NCI-H2081 (cell line): ENCODE data around the gene DCST1.
A peak's percentile ranks its signal among the peaks of the same experiment; 100 is the strongest.

Experiments
- DNase-seq, 2 experiments: peaks; one replicate each; lab custom pipeline; 2025; lab: John Stamatoyannopoulos, UW

The DCST1 gene

DNA sequence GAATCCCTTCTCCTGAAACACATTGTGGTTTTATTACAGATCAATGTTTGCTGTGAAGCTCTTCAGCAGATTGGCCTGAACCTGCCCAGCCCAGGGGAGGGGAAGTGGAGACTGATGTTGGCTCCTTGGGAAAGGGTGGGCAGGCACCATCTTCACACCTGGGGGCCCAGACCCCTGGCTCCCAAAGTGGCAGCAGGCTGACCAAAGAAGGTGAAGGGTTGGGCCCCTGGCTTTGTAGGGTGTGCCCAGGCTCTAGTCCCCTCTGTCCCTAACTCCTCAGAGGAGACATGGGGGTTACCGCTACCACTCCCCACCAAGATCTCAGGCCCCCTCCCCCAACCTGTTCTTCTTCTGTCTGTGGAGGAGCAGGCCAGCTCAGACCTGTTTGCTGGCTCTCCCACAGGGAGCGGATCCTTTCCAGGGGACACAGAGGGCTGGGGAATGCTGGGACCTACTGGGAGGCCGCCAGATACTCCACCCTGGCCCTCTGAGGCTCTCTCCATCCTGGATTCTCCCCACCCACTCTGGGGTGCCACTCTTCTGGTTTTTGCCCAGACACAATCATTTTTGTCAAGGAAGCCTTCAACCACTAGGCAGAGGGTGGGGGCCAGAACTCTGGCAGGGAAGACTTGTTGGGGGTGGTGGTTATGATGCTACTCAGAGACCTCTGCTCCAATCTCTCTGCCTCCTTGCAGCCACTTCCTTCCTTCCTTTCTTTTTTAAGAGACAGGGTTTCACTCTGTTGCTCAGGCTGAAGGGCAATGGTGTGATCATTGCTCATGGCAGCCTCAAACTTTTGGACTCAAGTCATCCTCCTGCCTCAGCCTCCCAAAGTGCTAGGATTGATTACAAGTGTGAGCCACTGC lies 40.0 kb downstream of the DCST1 start:
- DNase-seq, result no peak

DNA sequence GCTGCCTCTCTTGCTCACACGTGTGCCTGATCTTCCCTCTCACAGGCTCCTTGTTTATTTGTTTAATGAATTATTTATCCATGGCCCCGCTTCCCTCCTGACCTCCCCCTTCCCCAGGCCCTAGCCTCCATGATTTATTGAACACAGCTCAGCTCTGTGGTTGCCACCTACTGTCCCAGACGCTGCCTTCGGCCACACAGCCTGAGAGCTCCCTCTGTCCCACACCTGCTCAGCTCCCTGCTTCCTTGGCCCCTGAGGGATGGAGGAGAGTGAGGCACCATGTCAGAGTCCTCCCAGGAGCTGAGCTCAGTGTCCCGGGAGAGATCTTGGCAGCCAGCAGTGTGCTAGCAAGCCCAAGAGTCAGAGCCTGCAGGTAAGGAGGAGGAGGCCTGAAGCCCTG lies 41.9 kb downstream of the DCST1 start:
- no peak for DNase-seq

DNA sequence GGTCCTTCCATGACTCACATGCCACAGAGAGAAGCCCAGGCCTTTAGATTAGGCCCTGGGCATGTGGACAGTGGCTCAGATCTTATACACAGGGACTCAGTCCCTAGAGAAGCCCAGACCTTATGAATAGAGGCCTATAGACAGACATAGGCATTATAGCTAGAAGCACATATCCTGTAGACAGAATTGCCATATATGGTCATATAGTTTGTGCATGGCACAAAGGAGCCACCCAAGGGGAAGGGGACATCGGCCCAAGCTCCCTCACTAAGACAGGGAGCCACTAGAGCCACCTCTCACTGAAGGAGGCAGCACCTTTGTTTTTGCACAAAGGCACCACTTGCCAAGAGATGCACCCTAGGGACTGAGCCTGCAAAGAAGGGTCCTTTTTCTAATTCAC lies 42.7 kb downstream of the DCST1 start:
- no peak for DNase-seq

DNA sequence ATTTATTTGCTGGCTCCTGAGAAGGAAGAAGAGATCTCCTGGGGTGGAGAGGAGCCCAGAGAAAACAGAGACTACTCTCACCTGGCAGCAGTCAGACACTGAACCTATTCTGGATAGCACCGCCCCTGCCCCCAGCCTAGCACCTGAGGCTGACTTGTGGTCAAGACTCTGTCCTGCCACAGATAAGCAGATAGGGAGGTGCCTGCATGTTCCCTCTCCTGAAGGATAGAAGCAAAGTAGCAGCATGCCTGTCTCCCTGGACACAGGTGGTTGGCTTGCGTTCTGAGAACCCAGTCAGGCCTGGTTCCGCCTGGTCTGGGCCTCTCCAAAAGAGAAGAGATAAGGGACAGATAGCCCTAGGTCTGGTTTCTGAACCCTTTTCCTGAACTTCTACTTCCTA lies 43.7 kb downstream of the DCST1 start:
- DNase-seq, result no peak

DNA sequence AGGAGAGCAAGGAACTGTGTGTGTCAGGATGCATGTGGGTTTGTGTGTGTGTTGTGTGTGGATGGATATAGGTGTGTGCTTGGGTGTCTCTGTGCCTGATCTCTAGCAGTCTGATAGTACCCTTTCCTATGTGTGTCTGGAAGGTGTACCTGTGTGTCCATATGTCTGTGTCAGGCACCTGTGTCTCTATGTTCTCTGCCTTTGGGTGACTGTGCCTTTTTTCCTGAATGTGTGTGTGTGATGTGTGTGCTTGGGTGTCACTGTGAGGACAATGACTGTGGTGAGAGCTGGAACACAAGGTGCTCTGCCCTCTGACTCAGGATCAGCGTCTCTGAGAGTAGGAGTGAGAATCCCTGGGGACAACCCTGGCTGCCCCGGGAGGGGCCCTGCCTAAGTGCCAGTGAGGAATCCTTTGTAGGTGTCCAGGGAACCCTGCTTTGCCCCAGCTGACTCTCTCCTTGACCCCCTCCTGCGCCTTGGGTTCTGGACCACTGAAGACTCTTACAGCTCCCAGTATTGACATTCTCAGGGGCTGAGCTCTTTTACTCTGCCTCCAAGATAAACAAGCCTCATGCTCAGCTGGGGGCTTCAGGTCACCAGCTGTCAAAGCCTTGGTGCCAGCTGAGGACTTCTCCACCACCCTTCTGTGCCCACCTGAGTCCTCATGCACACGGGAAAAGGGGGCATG lies 44.3 kb downstream of the DCST1 start:
- DNase-seq, result no peak

DNA sequence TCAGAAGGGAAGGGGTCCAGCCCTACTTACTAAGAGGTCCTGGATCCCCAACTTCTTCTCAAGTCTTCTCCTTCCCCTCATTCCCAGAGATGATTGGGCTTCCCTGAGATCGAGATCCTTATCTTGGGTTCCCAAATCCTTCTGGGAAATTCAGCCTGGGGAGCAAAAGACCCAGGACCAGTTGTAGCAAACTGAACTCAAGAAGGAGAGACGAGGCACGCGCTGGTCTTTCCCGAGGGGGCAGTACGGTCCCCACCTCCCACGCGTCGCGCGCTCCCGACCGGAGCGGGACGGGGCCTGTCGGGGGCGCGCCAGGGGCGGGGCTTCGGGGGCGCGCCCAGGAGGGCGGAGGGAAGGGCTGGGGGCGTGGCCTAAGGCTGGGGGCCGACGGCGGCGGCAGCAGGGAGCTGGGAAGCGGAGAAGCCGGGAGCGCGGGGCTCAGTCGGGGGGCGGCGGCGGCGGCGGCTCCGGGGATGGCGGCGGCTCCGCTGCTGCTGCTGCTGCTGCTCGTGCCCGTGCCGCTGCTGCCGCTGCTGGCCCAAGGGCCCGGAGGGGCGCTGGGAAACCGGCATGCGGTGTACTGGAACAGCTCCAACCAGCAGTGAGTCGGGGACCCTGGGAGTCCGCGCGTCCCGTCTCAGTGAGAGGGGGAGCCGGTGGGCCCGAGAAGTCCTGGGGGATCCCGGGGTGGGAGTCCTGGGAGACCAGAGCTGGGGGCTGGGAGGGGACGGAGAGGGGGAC lies 45.0 kb downstream of the DCST1 start, which contains the start of gene EFNA3:
Gene EFNA3 (plus strand): TSS at position 369 of the 741 bp plus-strand sequence. CDS start 105 bp downstream, at position 474.
- DNase-seq, result peak; percentile 59 to 80

DNA sequence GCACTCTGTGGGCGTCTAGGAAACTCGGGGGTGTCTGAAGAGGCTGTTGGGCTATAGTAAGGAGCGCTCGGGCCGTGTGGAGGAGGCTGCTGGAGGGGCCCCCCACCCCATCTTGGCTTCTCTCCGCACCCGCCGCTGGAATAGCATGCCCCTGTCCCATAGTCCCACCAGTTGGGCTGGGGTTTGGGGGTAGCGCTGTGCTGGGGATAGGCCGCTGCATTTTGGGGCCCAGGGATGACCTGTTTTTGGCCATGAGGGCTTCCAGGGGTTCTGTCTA lies 45.5 kb downstream of the DCST1 start:
- no peak for DNase-seq

DNA sequence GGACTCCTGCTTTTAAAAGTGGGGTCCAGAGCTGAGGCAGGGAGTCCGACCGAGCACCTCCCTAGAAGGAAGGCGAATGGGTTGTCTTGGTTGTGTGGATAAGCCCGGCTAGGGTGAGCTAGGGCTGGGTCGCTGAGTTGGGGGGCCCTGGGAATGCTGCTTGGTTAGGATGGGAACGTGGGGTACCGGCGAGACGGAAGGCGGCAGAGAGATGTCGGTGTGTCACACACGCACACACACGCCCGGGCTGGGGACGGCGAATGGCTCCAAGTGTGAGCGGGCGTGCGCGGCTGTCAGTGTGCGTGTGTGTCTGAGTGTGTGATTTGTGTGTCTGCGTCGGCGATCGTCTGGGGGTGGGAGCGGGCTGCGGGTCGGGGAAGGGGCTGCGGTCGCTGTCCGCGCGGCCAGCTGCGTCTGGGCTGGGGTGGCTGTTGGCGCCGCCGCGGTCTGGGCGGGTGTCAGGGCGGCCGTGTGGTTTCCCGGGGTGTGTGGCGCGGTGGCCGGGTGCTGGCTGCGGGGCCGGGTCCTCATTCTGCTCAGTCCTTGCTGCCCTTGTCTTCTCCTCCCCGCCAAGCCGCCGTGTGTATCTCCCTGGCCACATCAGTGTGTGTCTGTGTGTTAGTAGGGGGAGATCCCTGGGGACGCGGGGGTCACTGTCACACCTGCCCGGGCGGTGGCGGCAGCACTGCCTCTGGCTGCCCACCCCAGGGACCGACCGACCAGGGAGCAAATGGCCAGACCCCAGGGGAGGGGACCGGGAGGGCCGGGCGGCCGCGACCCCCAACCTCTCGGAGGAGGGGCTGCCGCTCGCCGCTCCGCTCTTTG lies 46.1 kb downstream of the DCST1 start:
- DNase-seq, result no peak

DNA sequence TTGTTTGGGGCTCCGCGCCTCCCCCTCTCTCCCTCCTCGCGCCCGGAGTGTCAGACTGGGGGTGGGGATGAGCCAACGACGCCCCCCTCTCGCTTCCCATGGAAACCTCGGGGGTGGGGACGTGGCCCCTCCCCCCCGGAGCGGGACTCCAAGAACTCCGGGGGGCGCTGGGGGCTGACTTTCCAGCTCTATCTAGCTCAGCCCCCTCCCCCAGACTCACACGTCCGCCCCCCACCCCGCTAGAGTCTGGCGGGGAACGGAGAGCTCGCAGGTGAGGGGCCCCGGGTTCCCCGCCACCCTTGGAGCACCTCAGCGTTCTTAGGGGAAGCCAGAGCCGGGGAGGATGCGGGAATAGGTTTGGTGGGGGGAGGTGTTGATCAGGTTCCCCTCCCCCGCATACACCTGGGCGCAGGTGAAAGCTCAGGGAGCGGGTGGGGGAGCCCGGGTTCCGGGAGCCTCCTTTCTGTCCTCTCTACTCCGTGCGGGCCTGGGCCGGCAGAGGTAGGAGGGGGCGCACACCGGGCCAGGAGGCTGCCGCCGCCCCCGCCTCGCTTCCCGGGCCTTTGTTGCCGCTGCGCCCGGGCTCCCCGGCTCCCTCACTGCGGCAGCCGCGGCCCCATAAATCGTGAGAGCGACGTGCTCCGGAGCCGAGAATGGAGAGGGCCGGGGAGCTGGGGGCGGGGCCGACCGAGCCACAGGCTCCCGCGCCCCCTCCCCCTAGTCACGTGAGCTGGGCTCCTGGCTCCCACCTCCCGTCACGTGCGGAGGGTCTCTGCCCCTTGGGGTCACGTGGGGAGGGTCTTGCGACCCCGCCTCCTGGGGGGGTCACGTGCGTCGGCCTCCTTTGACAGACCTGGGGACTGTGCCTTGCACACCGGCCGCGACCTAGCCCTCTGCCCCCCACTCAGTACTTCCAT lies 46.9 kb downstream of the DCST1 start:
- peak in 1 of 2 experiments; percentile 33 for DNase-seq

DNA sequence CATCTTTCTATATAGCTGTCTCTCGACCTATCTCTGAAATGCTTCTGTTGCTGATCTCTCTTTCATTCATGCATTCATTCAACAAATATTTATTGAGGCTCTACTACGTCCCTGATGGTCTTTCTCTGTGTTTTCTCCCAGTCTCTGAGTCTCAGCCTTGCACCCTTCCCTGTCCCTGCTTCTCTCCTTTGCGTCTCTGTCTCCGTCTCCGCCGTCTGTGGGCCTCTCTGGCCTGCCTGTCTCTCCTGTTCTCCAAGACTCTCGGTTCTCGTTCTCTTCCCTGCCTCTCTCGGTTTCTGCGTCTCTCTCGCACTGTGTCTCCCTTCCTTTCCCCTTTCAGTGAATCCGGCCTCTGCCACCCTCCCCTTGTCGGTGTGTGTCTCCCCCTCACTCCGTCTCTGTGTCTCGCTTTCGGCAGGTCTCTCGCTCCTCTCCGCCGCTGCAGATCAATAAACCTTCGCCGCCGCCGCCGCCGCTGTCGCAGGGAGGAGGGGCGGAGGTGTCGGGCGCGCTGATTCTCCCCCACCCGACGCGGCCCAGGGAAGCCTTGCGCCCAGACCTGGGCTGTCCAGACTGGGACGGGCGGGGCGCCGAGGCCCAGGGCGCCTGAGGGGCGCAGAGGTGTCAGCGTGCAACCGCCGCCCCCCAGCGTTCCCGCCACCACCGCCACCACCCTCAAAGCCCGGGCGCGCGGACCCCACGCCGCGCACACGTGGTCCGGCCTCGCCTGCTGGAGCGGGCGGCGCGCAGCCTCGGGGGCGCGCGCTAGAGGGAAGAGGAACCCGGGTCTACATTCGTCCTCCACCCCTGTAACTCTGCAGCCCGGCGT lies 48.1 kb downstream of the DCST1 start:
- DNase-seq, result no peak

DNA sequence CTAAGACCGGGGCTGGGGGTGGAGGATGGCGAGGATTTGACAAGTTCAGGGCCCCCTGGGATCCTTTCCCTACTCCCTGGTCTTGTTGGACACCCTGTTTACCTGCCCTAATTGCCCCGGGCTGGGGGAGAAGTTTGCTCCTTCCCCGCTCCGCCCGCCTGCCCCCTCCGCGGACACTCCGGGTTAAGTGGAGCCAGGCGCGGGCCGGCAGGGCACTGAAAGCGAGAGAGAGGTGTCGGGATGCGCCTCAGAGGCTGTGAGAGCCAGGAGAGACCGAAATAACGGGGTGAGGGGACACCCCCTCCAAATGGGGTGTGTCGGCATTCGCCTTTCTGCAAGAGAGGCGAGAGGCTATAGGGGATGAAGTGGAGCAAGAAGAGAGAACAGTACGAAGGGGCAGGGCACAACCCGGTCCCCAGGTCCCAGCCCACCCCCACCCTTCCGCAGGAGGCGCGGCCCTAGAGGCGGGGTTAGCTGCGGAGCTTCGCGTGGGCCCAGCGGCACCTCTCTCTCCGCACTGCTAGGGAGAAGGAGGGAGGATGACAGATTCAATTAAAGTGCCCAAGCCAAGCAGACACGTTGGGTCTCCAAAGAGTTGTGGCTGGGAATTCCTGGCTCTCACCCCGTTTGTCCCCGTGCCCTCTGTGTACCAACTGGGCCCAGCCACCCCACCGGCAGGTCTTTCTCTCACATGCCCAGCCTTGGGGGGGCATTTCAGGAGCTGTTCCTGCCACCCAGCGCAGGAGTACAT lies 48.9 kb downstream of the DCST1 start:
- DNase-seq, result no peak

DNA sequence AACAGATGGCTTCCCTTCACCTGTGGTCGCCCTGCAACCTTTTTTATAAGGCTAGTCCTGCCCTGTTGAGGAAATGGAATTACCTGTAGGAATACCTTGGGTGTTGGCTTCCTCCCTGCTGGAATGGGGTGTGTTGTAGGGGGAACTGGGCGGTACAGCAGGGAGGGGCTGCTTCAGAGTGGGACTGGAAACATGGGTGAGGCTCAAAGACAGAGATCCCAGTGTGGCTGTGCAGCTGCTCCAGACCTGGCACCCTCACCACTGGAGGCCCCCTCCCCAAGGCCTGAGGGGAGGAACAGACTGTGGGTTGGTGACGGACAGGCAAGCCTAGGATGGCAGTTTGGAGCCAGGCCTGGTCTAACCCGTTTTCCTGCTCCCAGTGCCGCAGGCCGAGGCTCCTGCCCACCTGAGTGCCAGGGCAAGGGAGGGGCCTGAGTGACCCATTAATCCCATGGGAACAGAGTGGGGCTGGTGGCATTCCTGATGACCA lies 49.5 kb downstream of the DCST1 start:
- DNase-seq, result no peak

DNA sequence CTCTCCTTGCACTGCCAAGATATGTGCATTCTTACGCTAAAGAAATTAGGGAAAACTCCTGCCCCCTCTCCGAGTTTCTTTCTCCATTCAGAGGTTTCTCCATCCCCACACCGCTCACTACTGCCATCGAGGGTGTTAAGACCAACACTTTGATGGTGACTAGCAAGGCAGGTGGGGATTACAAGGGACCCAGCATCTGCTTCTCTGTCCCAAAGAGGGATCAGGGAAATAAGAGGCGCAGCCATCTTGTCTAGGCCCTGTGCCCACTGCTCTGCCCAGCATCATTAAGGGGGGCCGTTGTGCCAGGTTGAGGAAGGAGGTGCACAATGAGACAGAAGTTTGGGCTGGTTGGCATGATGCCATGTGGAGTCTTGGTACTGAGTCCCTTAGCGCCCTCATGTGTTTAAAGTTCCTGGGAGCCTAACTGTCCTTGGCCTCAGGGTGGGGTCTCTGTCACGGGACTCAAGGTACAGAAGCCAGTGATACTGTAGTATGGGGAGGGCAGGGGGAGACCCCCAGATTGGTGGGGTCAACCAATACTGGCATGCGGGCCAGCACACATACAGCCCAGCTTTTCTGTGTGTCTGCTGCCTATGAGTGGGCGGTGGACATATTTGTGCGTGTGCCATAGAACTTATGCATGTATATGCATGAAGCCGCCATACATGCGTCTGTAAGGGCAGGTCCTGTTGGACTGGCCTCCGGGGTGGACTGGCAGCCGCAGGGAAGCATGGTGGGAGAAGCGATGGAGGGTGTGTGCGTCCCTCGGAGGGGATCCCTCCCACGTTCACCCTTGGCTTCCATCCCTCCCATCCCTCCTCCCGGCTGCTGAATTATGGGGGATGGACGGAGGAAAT lies 50.5 kb downstream of the DCST1 start:
- DNase-seq, result peak; percentile 30 to 69

DNA sequence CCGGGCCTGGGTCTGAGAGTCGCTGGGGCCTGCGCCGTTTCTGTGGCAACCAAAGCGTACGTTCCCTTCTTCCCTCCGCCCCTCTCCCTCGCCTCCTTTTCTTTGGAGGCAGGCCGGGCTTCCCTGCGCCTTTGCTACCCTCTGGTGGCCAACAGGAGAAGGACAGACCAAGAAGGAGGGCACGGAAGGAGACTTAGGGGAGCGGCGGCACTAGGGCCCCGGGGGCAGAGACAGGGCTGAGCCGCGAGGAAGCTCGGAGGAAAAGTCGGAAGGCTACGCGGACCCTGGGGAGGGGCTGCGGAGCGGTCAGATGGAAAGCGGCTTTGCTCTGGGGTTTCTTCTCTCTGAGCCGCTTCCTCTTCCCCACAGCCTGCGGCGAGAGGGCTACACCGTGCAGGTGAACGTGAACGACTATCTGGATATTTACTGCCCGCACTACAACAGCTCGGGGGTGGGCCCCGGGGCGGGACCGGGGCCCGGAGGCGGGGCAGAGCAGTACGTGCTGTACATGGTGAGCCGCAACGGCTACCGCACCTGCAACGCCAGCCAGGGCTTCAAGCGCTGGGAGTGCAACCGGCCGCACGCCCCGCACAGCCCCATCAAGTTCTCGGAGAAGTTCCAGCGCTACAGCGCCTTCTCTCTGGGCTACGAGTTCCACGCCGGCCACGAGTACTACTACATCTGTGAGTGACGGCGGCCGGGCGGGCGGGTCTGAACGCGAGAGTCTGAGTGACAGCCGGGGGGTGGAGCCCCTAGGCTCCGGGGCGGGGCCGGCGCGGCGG lies 51.3 kb downstream of the DCST1 start:
- DNase-seq, result peak; percentile 95 to 97

DNA sequence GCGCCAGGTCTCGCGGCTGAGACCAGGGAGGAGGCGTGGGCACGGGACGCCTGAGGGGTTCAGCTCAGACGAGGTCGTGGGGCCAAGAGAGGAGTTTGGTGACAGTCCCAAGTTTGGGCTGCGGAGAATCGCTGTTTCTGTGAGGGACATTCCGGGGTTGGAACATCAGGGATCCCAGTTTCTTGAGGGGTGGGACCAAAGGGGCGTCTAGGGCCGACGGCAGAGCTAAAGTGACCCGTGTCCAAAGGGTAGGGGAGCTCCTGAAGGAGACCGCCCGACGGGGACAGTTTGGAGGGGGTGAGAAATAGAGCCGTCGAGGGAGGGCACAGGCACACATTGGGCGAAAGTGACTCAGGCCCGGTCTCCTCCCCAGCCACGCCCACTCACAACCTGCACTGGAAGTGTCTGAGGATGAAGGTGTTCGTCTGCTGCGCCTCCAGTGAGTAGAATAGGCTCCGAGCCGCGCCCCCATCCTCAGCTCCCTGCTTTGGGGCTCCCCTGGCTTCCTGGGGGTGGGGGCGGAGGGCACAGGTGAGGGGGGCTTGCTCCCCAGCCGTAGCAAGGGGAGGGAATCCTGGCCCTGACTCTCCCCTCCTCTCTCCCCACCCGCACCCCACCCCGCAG lies 52.0 kb downstream of the DCST1 start:
- DNase-seq, result peak in 1 of 2 experiments; percentile 48

DNA sequence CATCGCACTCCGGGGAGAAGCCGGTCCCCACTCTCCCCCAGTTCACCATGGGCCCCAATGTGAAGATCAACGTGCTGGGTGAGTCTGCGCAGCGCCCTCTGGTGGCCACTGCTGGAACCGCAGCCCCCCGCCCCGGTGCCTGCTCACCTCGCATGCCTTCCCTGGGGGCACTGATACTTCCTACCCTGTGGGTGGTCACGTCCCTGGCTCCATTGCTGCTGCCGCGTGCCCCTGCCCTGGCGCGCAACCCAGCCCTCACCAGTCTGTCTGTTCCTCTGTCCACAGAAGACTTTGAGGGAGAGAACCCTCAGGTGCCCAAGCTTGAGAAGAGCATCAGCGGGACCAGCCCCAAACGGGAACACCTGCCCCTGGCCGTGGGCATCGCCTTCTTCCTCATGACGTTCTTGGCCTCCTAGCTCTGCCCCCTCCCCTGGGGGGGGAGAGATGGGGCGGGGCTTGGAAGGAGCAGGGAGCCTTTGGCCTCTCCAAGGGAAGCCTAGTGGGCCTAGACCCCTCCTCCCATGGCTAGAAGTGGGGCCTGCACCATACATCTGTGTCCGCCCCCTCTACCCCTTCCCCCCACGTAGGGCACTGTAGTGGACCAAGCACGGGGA lies 52.6 kb downstream of the DCST1 start:
- peak; percentile 77 to 78 for DNase-seq
